Testis (tissue), 2 donors: ENCODE measurements around the gene PKIG.

Experiments
- CTCF ChIP-seq, 3 experiments: fragments of 450-650 bp in 2 of 3; fragments of 200-600 bp in 1 of 3; sonication (generic) in 1 of 3; IDR thresholded peaks; one replicate each; pipeline ENCODE4 v1.5.1; 2016 to 2019; ENCODE audit warnings: antibody characterized with exemption in 3 of 3, mild to moderate bottlenecking in 2 of 3, moderate library complexity in 1 of 3
- POLR2A ChIP-seq: fragments of 450-650 bp; IDR thresholded peaks from one replicate; pipeline ENCODE4 v1.6.1; 2017; ENCODE audit warnings: antibody characterized with exemption, mild to moderate bottlenecking, moderate library complexity

GRCh38 chr20:44616604-44616964, 34.2 kb downstream of the PKIG start:
- TF ChIP-seq CTCF (IDR thresholded peaks at IDR 0.05) (no peak), POLR2A (no peak)
